LNCaP clone FGC (cell line): ENCODE data around the gene TM4SF18.
"Not testable (repeated sequence)": the region's sequence is repeated elsewhere in the genome, so short reads cannot be mapped to it uniquely, and the experiment has no call there.

Experiments used
- DNase-seq: peaks from one replicate; pipeline ENCODE4 v3.0.0-alpha.2; 2011; ENCODE audit warnings: low read depth
- H3K4me3 ChIP-seq: 2 replicates; pipeline ENCODE4 v1.5.1; 2011; ENCODE audit warnings: mild to moderate bottlenecking, low read depth, low read length, control low read depth
- CTCF ChIP-seq: IDR thresholded peaks from 2 replicates; pipeline ENCODE4 v1.5.1; 2012; ENCODE audit warnings: mild to moderate bottlenecking; ENCODE audit not compliant: control insufficient read depth, insufficient read depth; ENCODE audit errors: extremely low read depth

TM4SF18 gene

GRCh38 chr3:149353581-149354184 lies 20.2 kb upstream of the TM4SF18 start:
- H3K4me3 ChIP-seq = no peak overlapping the region
- no peak for TF ChIP-seq CTCF
- DNase-seq = no peak

GRCh38 chr3:149352556-149352955 lies 19.1 kb upstream of the TM4SF18 start:
- DNase-seq = no peak
- H3K4me3 ChIP-seq = no peak overlapping the region
- TF ChIP-seq CTCF = peak; percentile 84

GRCh38 chr3:149343951-149344350 lies 10.5 kb upstream of the TM4SF18 start:
- no peak overlapping the region for H3K4me3 ChIP-seq
- TF ChIP-seq CTCF = no peak
- no peak for DNase-seq

GRCh38 chr3:149342413-149343380 lies 9.3 kb upstream of the TM4SF18 start:
- DNase-seq = no peak
- H3K4me3 ChIP-seq = no peak overlapping the region
- no peak for TF ChIP-seq CTCF

GRCh38 chr3:149340310-149340933 lies 7.0 kb upstream of the TM4SF18 start:
- no peak overlapping the region for H3K4me3 ChIP-seq
- no peak for TF ChIP-seq CTCF
- peak; percentile 36 for DNase-seq

GRCh38 chr3:149339931-149340309 lies 6.5 kb upstream of the TM4SF18 start:
- no peak overlapping the region for H3K4me3 ChIP-seq
- no peak for DNase-seq
- no peak for TF ChIP-seq CTCF

GRCh38 chr3:149337486-149337885 lies 4.0 kb upstream of the TM4SF18 start:
- not testable (repeated sequence) for DNase-seq, H3K4me3 ChIP-seq
